Type B pancreatic cell (in vitro differentiated cells): ENCODE data around the gene EFNA5. TPM values are rescaled to one million over a fixed set of nuclear protein-coding genes. Genes with fewer than 3 reads are reported as not detected.

Experiments
- DNase-seq: peaks from one replicate; pipeline ENCODE4 v3.0.0; 2021; ENCODE audit warnings: mixed read lengths; ENCODE audit not compliant: unreplicated experiment; ENCODE audit errors: extremely low spot score
- H3K27ac Mint-ChIP-seq: 2 replicates; pipeline ENCODE4 v1.8.0; 2021; ENCODE audit warnings: mild to moderate bottlenecking, mixed read lengths
- H3K27me3 Mint-ChIP-seq: 2 replicates; pipeline ENCODE4 v1.8.0; 2021; ENCODE audit warnings: mixed read lengths
- H3K36me3 Mint-ChIP-seq: 2 replicates; pipeline ENCODE4 v1.8.0; 2021; ENCODE audit warnings: mixed read lengths
- H3K4me1 Mint-ChIP-seq: one replicate; pipeline ENCODE4 v1.8.0; 2021; ENCODE audit warnings: mixed read lengths; ENCODE audit not compliant: unreplicated experiment
- H3K4me3 Mint-ChIP-seq: 2 replicates; pipeline ENCODE4 v1.8.0; 2021; ENCODE audit warnings: mild to moderate bottlenecking, mixed read lengths
- H3K9me3 Mint-ChIP-seq: 2 replicates; pipeline ENCODE4 v1.8.0; 2021; ENCODE audit warnings: mixed read lengths
- total RNA-seq: library from RNA; stranded (reverse); gene quantifications from 2 replicates; pipeline ENCODE4 v1.2.1, GENCODE V29; 2021; ENCODE audit warnings: low replicate concordance
- TF ChIP-seq, protein P1 (sequence below): fragments of 200-600 bp; sonication (generic); conservative IDR thresholded peaks from 2 replicates; pipeline ENCODE4 v1.5.0; 2021; ENCODE audit warnings: antibody characterized with exemption, mild to moderate bottlenecking

Gene EFNA5
- total RNA-seq, 1 donor from 2014 or later, result 65.0 TPM

GRCh38 chr5:107570181-107570580 lies 100.6 kb downstream of the EFNA5 start:
- Mint-ChIP-seq H3K27me3 (no peaks in the 10 kb centered on the region), H3K36me3 (no peaks in the 10 kb centered on the region), H3K9me3 (no peaks in the 10 kb centered on the region), H3K4me1 (peaks cover 77% of the 10 kb centered on the region), H3K27ac (peak overlapping the region; percentile 98), H3K4me3 (peak overlapping the region; percentile 87)
- TF ChIP-seq, protein P1, sequence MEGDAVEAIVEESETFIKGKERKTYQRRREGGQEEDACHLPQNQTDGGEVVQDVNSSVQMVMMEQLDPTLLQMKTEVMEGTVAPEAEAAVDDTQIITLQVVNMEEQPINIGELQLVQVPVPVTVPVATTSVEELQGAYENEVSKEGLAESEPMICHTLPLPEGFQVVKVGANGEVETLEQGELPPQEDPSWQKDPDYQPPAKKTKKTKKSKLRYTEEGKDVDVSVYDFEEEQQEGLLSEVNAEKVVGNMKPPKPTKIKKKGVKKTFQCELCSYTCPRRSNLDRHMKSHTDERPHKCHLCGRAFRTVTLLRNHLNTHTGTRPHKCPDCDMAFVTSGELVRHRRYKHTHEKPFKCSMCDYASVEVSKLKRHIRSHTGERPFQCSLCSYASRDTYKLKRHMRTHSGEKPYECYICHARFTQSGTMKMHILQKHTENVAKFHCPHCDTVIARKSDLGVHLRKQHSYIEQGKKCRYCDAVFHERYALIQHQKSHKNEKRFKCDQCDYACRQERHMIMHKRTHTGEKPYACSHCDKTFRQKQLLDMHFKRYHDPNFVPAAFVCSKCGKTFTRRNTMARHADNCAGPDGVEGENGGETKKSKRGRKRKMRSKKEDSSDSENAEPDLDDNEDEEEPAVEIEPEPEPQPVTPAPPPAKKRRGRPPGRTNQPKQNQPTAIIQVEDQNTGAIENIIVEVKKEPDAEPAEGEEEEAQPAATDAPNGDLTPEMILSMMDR, result no peak
- DNase-seq, result no peak

- TF ChIP-seq, protein P1, result no peak
- Mint-ChIP-seq H3K27me3 (no peaks in the 10 kb centered on the region), H3K4me3 (peak overlapping the region; percentile 2), H3K36me3 (peaks cover 3% of the 10 kb centered on the region), H3K9me3 (peaks cover 5% of the 10 kb centered on the region), H3K27ac (peak overlapping the region; percentile 5), H3K4me1 (peaks cover 72% of the 10 kb centered on the region)
- DNase-seq, result no peak
Measured at GRCh38 chr5:107567901-107568671, 102.7 kb downstream of the EFNA5 start.

- H3K36me3 Mint-ChIP-seq, result peaks cover 3% of the 10 kb centered on the region
- TF ChIP-seq, protein P1, result no peak
- peak overlapping the region; percentile 20 for H3K4me3 Mint-ChIP-seq
- no peak for DNase-seq
- H3K9me3 Mint-ChIP-seq, result peaks cover 9% of the 10 kb centered on the region
- no peak overlapping the region for H3K27ac Mint-ChIP-seq
- no peaks in the 10 kb centered on the region for H3K27me3 Mint-ChIP-seq
- peaks cover 65% of the 10 kb centered on the region for H3K4me1 Mint-ChIP-seq
Measured at GRCh38 chr5:107566986-107567385, 103.8 kb downstream of the EFNA5 start.

DNA sequence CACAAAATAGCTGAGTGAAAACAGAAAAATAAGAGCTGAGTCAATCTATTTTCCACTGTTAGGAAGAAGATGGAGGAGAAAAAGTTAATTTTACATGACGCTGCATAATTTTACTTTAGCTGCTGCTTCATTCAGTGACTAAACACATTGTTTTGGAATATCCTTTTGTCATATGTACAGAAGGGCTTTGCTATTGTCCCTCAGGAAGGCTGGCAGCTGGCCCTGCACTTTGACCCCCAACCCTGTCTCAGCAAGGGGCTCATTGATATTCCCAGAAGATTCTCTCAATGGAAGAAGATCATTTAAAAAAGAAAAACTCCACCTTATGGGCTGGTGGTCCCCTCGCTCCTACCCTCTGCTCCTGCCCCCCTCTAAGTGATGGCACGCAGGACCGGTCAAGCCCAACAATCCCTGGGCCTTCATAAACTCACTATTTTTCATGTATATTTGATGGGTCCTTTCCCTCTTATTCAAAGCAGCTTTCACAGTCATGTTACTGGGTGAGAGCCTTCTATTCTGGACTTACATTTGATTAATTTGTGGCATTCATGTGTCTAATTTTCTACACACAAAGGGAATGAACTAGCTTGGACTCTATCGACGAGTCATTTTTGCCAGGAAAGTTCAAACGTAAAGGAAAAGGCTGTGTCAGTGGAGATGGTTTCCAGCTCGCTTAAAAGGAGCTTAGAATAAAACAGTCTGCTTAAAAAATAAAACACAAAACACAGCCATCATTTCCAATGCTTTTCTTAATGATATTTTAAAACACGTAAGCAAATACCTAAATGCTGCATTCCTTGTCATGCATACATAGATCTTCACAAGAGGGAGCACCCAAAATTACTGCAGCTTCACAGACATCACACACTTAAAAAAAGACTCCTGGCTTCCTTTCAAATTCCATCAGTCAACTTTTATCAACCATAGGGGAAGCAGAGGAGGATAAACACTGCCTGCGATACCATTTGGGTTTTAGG lies 104.7 kb downstream of the EFNA5 start:
- Mint-ChIP-seq H3K4me1 (peaks cover 57% of the 10 kb centered on the region), H3K4me3 (peak overlapping the region; percentile 22), H3K27ac (peak overlapping the region; percentile 12), H3K36me3 (peaks cover 3% of the 10 kb centered on the region), H3K27me3 (no peaks in the 10 kb centered on the region), H3K9me3 (peaks cover 10% of the 10 kb centered on the region)
- TF ChIP-seq, protein P1, result no peak
- DNase-seq, result no peak

GRCh38 chr5:107564931-107565372 lies 105.8 kb downstream of the EFNA5 start:
- no peak overlapping the region for H3K4me3 Mint-ChIP-seq
- DNase-seq, result no peak
- H3K27ac Mint-ChIP-seq, result no peak overlapping the region
- peaks cover 3% of the 10 kb centered on the region for H3K36me3 Mint-ChIP-seq
- TF ChIP-seq, protein P1, result no peak
- H3K4me1 Mint-ChIP-seq, result peaks cover 46% of the 10 kb centered on the region
- H3K27me3 Mint-ChIP-seq, result no peaks in the 10 kb centered on the region
- H3K9me3 Mint-ChIP-seq, result peaks cover 10% of the 10 kb centered on the region
